Hepatocyte (in vitro differentiated cells): Measurements from ENCODE around the gene PHLPP1.

Experiments used
- CTCF ChIP-seq: fragments of 200-600 bp; sonication (generic); IDR thresholded peaks from 2 replicates; pipeline ENCODE4 v1.5.1; 2016; ENCODE audit warnings: antibody characterized with exemption, mild to moderate bottlenecking; ENCODE audit not compliant: poor library complexity
- EZH2 ChIP-seq: fragments of 200-600 bp; sonication (generic); IDR thresholded peaks from 2 replicates; pipeline ENCODE4 v1.6.1; 2016; ENCODE audit warnings: antibody characterized with exemption, mild to moderate bottlenecking, borderline replicate concordance
- EZH2phosphoT487 ChIP-seq: fragments of 200-600 bp; sonication (generic); IDR thresholded peaks from one replicate; pipeline ENCODE4 v1.6.1; 2018; ENCODE audit warnings: antibody characterized with exemption, mild to moderate bottlenecking, low read depth, moderate library complexity; ENCODE audit not compliant: unreplicated experiment, severe bottlenecking

DNA sequence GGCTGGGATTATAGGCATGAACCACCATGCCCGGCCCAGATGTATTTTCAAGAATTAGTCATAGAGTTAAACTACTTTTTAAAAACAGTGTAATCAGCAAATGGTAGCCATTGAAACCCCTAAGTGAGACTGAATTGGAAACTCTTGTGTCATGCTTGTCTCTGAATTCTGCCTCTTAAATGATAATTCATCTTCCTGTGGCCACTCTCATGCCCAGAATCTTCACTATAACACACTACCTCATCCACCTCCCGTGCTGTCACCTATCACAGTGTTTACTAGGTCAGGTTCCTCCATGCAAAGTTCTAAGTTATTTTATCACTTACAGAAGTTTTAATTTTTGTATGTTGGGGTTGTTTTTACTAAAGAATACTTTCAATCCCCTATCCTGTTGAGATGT is 197.5 kb downstream of the PHLPP1 start:
- TF ChIP-seq CTCF (no peak), EZH2phosphoT487 (no peak), EZH2 (no peak)
